Spleen (tissue), 11 donors: Measurements from ENCODE around the gene RNF44. TPM values are rescaled to one million over a fixed set of nuclear protein-coding genes. Genes with fewer than 3 reads are reported as not detected.

Source experiments
- DNase-seq: peaks from one replicate; pipeline ENCODE4 v3.0.0-alpha.2; 2020
- H3K27ac ChIP-seq, 8 donors: fragments of 200-600 bp; sonication (generic) in 7 of 8; 1 replicate in 4 of 8; 2 replicates in 4 of 8; pipeline versions ENCODE4 v1.5.0 to v1.8.0; 2016 to 2021; ENCODE audit warnings: inconsistent platforms in 4 of 8, mild to moderate bottlenecking in 4 of 8, moderate library complexity in 1 of 8
- H3K27me3 ChIP-seq, 7 donors: fragments of 200-600 bp; sonication (generic) in 6 of 7; replicated peaks in 1 of 7; 1 replicate in 4 of 7; 2 replicates in 3 of 7; pipeline versions ENCODE4 v1.5.0 to v1.8.0; 2016 to 2021; ENCODE audit warnings: inconsistent platforms in 3 of 7, mild to moderate bottlenecking in 1 of 7
- H3K36me3 ChIP-seq, 6 donors: fragments of 200-600 bp; sonication (generic) in 5 of 6; 1 replicate in 4 of 6; 2 replicates in 2 of 6; pipeline versions ENCODE4 v1.5.0 to v1.8.0; 2016 to 2021; ENCODE audit warnings: inconsistent platforms in 2 of 6
- H3K4me1 ChIP-seq, 6 donors: fragments of 200-600 bp; sonication (generic) in 5 of 6; 1 replicate in 3 of 6; 2 replicates in 3 of 6; pipeline versions ENCODE4 v1.5.0 to v1.8.0; 2016 to 2021; ENCODE audit warnings: inconsistent platforms in 3 of 6
- H3K4me3 ChIP-seq, 8 donors: fragments of 200-600 bp; sonication (generic) in 7 of 8; 1 replicate in 4 of 8; 2 replicates in 4 of 8; pipeline versions ENCODE4 v1.5.0 to v1.8.0; 2016 to 2021; ENCODE audit warnings: inconsistent platforms in 4 of 8, mild to moderate bottlenecking in 4 of 8, moderate library complexity in 2 of 8
- H3K9me3 ChIP-seq, 8 donors: fragments of 200-600 bp; sonication (generic) in 7 of 8; 1 replicate in 4 of 8; 2 replicates in 4 of 8; pipeline versions ENCODE4 v1.5.0 to v1.8.0; 2016 to 2021; ENCODE audit warnings: inconsistent platforms in 4 of 8
- CTCF ChIP-seq, 11 experiments: fragments of 200-600 bp in 7 of 11; fragments of 450-650 bp in 4 of 11; sonication (generic) in 4 of 11; IDR thresholded peaks in 8 of 11; conservative IDR thresholded peaks in 3 of 11; 1 replicate in 7 of 11; 2 replicates in 4 of 11; pipeline versions ENCODE4 v1.4.0 to v1.8.0; 2016 to 2021; ENCODE audit warnings: antibody characterized with exemption in 11 of 11, inconsistent platforms in 4 of 11, mild to moderate bottlenecking in 1 of 11
- POLR2A ChIP-seq, 3 donors: fragments of 450-650 bp; IDR thresholded peaks; one replicate each; pipeline ENCODE4 v1.5.1; 2017; ENCODE audit warnings: antibody characterized with exemption in 3 of 3, mild to moderate bottlenecking in 1 of 3
- POLR2AphosphoS5 ChIP-seq, 3 donors: sonication (generic); formaldehyde crosslinking; IDR thresholded peaks; one replicate each; pipeline ENCODE4 v1.5.1; 2017; ENCODE audit warnings: antibody characterized with exemption in 3 of 3
- WGBS, 5 donors: extraction: QIAGEN DNeasy Blood & Tissue Kit in 3 of 5; methylation state at CpG; one replicate each; pipeline versions ENCODE4 v1.1.5 to v1.1.7; 2013 to 2018; 5-methylcytosine and 5-hydroxymethylcytosine counted together
- intact Hi-C: fragments of 100-400 bp; cut with DNase I; formaldehyde crosslinking; loops from one replicate; pipeline ENCODE4 v1.15.0; 2023; ENCODE audit warnings: low total_unique reads
- polyA plus RNA-seq, 3 donors: library from polyadenylated mRNA; stranded (reverse); fragments of 200-250 nt; gene quantifications; one replicate each; pipeline ENCODE4 v1.2.1, GENCODE V29; 2013
- total RNA-seq, 7 donors: library from RNA; depleted of rRNA in 3 of 7; stranded (reverse); fragments of >200 nt in 3 of 7; fragmentation: NEBNext Ultra II Directional in 4 of 7; extraction: Animal tissue kit (Norgen Biotek cat#: 25700) in 4 of 7; gene quantifications; one replicate each; pipeline versions ENCODE4 v1.1.0 to v1.2.1, GENCODE V29; 2016 to 2021
- donor health status: healthy with polysubstance abuse.
- donor health status: DM: no; HTN: no; CAD: no; lungs with moderate emphysema.
- donor health status: DM: no; HTN: no; CAD: no.
- donor health status: Bipolar disorder and iron deficiency.
- donor health status: healthy.
- donor health status: DM: no; HTN: no; CAD: no.
- donor health status: DM: yes; HTN: yes; CAD: no.

The RNF44 gene
- total and polyA plus RNA-seq, 10 donors, result 28.0 to 143 (median 103) TPM

GRCh38 chr5:176543428-176544182 lies 6.4 kb upstream of the RNF44 start:
- DNase-seq, result peak; percentile 95
- 0 to 1% (median 1%) methylated on average over 43 to 63 of the region's 63 CpGs for WGBS, 5 donors
- TF ChIP-seq POLR2A (IDR thresholded peaks at IDR 0.05) (no peak), POLR2AphosphoS5 (IDR thresholded peaks at IDR 0.05) (peak; percentile 80 to 85 (median 82)), CTCF (IDR thresholded peaks at IDR 0.05 in 8 of 11, conservative IDR thresholded peaks at IDR 0.05 in 3 of 11) (peak in 2 of 11 experiments; percentile 6 to 12)
- Histone ChIP-seq H3K27ac (peak overlapping the region; percentile 77 to 100 (median 94)), H3K4me3 (peak overlapping the region; percentile 51 to 93 (median 70)), H3K27me3 (no peaks in the 10 kb centered on the region), H3K36me3 (no peaks in the 10 kb centered on the region), H3K4me1 (peaks cover 25 to 92% (median 55%) of the 10 kb centered on the region in 6 donors), H3K9me3 (no peaks in the 10 kb centered on the region)
- intact Hi-C loops, result no loop called here

GRCh38 chr5:176542596-176543427 lies 5.6 kb upstream of the RNF44 start:
- H3K27ac ChIP-seq, result peak overlapping the region; percentile 72 to 100 (median 94)
- DNase-seq, result peak; percentile 92
- no peaks in the 10 kb centered on the region for H3K9me3 ChIP-seq
- peaks cover 31 to 91% (median 62%) of the 10 kb centered on the region in 6 donors for H3K4me1 ChIP-seq
- TF ChIP-seq POLR2A (IDR thresholded peaks at IDR 0.05), result no peak
- peak in 4 of 11 experiments; percentile 4 to 46 (median 18) for TF ChIP-seq CTCF (IDR thresholded peaks at IDR 0.05 in 8 of 11, conservative IDR thresholded peaks at IDR 0.05 in 3 of 11)
- peak; percentile 1 to 53 (median 50) for TF ChIP-seq POLR2AphosphoS5 (IDR thresholded peaks at IDR 0.05)
- H3K4me3 ChIP-seq, result peak overlapping the region; percentile 64 to 93 (median 76)
- 0 to 1% (median 1%) methylated on average over 29 to 110 of the region's 110 CpGs for WGBS, 5 donors
- H3K27me3 ChIP-seq, result no peaks in the 10 kb centered on the region
- intact Hi-C loops, result no loop called here
- H3K36me3 ChIP-seq, result no peaks in the 10 kb centered on the region

GRCh38 chr5:176542135-176542595 lies 5.0 kb upstream of the RNF44 start:
- Histone ChIP-seq H3K36me3 (no peaks in the 10 kb centered on the region), H3K27ac (peak overlapping the region; percentile 72 to 100 (median 94)), H3K4me3 (peak overlapping the region; percentile 64 to 93 (median 76)), H3K9me3 (no peaks in the 10 kb centered on the region), H3K27me3 (no peaks in the 10 kb centered on the region), H3K4me1 (peaks cover 31 to 85% (median 62%) of the 10 kb centered on the region in 6 donors)
- peak; percentile 92 for DNase-seq
- TF ChIP-seq CTCF (IDR thresholded peaks at IDR 0.05 in 8 of 11, conservative IDR thresholded peaks at IDR 0.05 in 3 of 11) (no peak), POLR2AphosphoS5 (IDR thresholded peaks at IDR 0.05) (peak in 2 of 3 donors; percentile 18 to 63)
- intact Hi-C loops, result no loop called here
- 15 to 53% (median 21%) methylated on average over 11 to 16 of the region's 16 CpGs for WGBS, 5 donors
